Body of pancreas (tissue), 4 donors: ENCODE measurements around the gene RIC1.

Source experiments
- POLR2A ChIP-seq, 3 donors: fragments of 450-650 bp; IDR thresholded peaks; one replicate each; pipeline ENCODE4 v1.6.1; 2016; ENCODE audit warnings: antibody characterized with exemption in 3 of 3, mild to moderate bottlenecking in 2 of 3
- TF ChIP-seq, protein P1 (sequence below), 7 experiments: fragments of 450-650 bp in 4 of 7; fragments of 200-600 bp in 3 of 7; sonication (generic) in 3 of 7; IDR thresholded peaks; one replicate each; pipeline ENCODE4 v1.5.1; 2016 to 2019; ENCODE audit warnings: antibody characterized with exemption in 7 of 7

DNA sequence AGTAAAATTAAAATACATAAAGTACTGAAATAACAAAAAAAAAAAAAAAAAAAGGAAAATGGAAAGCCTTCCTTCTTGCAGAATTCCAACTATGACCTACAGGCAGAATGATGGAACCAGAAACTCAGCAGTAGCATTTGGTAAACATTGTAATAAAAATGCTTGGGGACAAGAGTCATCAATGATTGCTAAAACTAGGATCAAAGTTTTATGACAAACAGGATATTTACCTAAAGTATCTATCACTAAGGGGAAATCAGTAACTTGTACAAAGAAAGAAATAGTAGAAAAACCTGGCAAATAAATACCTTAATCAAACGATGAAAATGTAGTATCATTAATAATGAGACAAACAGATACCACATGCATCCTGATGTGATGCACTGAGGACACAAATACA lies 186.6 kb downstream of the RIC1 start:
- TF ChIP-seq, protein P1, sequence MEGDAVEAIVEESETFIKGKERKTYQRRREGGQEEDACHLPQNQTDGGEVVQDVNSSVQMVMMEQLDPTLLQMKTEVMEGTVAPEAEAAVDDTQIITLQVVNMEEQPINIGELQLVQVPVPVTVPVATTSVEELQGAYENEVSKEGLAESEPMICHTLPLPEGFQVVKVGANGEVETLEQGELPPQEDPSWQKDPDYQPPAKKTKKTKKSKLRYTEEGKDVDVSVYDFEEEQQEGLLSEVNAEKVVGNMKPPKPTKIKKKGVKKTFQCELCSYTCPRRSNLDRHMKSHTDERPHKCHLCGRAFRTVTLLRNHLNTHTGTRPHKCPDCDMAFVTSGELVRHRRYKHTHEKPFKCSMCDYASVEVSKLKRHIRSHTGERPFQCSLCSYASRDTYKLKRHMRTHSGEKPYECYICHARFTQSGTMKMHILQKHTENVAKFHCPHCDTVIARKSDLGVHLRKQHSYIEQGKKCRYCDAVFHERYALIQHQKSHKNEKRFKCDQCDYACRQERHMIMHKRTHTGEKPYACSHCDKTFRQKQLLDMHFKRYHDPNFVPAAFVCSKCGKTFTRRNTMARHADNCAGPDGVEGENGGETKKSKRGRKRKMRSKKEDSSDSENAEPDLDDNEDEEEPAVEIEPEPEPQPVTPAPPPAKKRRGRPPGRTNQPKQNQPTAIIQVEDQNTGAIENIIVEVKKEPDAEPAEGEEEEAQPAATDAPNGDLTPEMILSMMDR (IDR thresholded peaks at IDR 0.05): no peak
- no peak for TF ChIP-seq POLR2A (IDR thresholded peaks at IDR 0.05)
